B cell (primary cell): ENCODE data around the gene RAB5A. TPM values are rescaled to one million over a fixed set of nuclear protein-coding genes. Genes with fewer than 3 reads are reported as not detected.
A peak's percentile ranks its signal among the peaks of the same experiment; 100 is the strongest.

Experiments used
- ATAC-seq: fragments of 200-7000 bp; cut with Tn5 transposase; one replicate; pipeline ENCODE4 v1.10.0; 2021; ENCODE audit warnings: low read depth, mild to moderate bottlenecking, moderate number of reproducible peaks, moderate library complexity
- CTCF ChIA-PET: fragments of 350-600 bp; sonication (Branson Sonifier 250); formaldehyde crosslinking; loops from one replicate; lab custom pipeline; 2021; ENCODE audit warnings: antibody characterized with exemption, inconsistent platforms; lab: Charles Lee
- POLR2A ChIA-PET: fragments of 350-600 bp; sonication (Branson Sonifier 250); formaldehyde crosslinking; loops from one replicate; lab custom pipeline; 2021; ENCODE audit warnings: antibody characterized with exemption; lab: Charles Lee
- DNase-seq: peaks from one replicate; pipeline ENCODE4 v3.0.0; 2013
- H2AFZ ChIP-seq: 2 replicates; pipeline ENCODE4 v1.6.1; 2012; ENCODE audit warnings: mild to moderate bottlenecking, low read depth, low read length; ENCODE audit not compliant: insufficient read depth, poor library complexity, severe bottlenecking
- H3K27ac ChIP-seq, 2 donors: 1 replicate in 1 of 2; 2 replicates in 1 of 2; pipeline ENCODE4 v1.5.1; 2012 to 2013; ENCODE audit warnings: low read length in 2 of 2, mild to moderate bottlenecking in 2 of 2, moderate library complexity in 1 of 2
- H3K27me3 ChIP-seq, 4 experiments: fragments of 200-600 bp in 1 of 4; sonication (generic) in 1 of 4; replicated peaks in 1 of 4; 1 replicate in 2 of 4; 2 replicates in 2 of 4; pipeline versions ENCODE4 v1.6.1 to v1.7.0; 2013 to 2016; ENCODE audit warnings: low read length in 3 of 4, mild to moderate bottlenecking in 2 of 4, mixed read lengths in 1 of 4, moderate library complexity in 1 of 4; ENCODE audit not compliant: insufficient read depth in 4 of 4, control insufficient read depth in 3 of 4; ENCODE audit errors: control extremely low read depth in 1 of 4
- H3K36me3 ChIP-seq, 2 experiments: replicated peaks in 1 of 2; 1 replicate in 1 of 2; 2 replicates in 1 of 2; pipeline versions ENCODE4 v1.6.1 to v1.7.1; 2013; ENCODE audit warnings: low read length in 1 of 2; ENCODE audit not compliant: insufficient read depth in 2 of 2, control insufficient read depth in 1 of 2; ENCODE audit errors: control extremely low read depth in 1 of 2, extremely low read depth in 1 of 2
- H3K4me1 ChIP-seq, 2 donors: fragments of 200-600 bp in 1 of 2; sonication (generic) in 1 of 2; 1 replicate in 1 of 2; 2 replicates in 1 of 2; pipeline versions ENCODE4 v1.5.1 to v1.6.1; 2013 to 2017; ENCODE audit warnings: low read length in 2 of 2; ENCODE audit not compliant: control insufficient read depth in 2 of 2, insufficient read depth in 2 of 2
- H3K4me2 ChIP-seq: replicated peaks from 2 replicates; pipeline ENCODE3; 2012; ENCODE audit warnings: mild to moderate bottlenecking, low read depth, low read length; ENCODE audit not compliant: poor library complexity, severe bottlenecking
- H3K4me3 ChIP-seq, 5 experiments: fragments of 200-600 bp in 1 of 5; sonication (generic) in 1 of 5; 1 replicate in 3 of 5; 2 replicates in 2 of 5; pipeline versions ENCODE4 v1.5.1 to v1.7.0; 2011 to 2016; ENCODE audit warnings: low read length in 4 of 5, mild to moderate bottlenecking in 4 of 5, low read depth in 2 of 5, control low read depth in 1 of 5, moderate library complexity in 1 of 5; ENCODE audit not compliant: insufficient read depth in 1 of 5; ENCODE audit errors: control extremely low read depth in 1 of 5, extremely low read depth in 1 of 5
- H3K79me2 ChIP-seq: fragments of 200-600 bp; sonication (generic); one replicate; pipeline ENCODE4 v1.6.0; 2016; ENCODE audit warnings: low read length; ENCODE audit not compliant: control insufficient read depth, insufficient read depth
- H3K9ac ChIP-seq: fragments of 200-600 bp; sonication (generic); 2 replicates; pipeline ENCODE4 v1.6.1; 2017; ENCODE audit warnings: mild to moderate bottlenecking, low read length, moderate library complexity
- H3K9me3 ChIP-seq, 3 donors: one replicate each; pipeline versions ENCODE4 v1.6.1 to v1.7.1; 2013; ENCODE audit warnings: low read length in 2 of 3; ENCODE audit not compliant: control insufficient read depth in 2 of 3, insufficient read depth in 1 of 3; ENCODE audit errors: control extremely low read depth in 1 of 3
- H4K20me1 ChIP-seq: 2 replicates; pipeline ENCODE4 v1.6.0; 2012; ENCODE audit warnings: mild to moderate bottlenecking, low read length; ENCODE audit not compliant: insufficient read depth, control insufficient read depth, poor library complexity, severe bottlenecking
- H3K27ac Mint-ChIP-seq: one replicate; pipeline ENCODE4 v1.8.0; 2021; ENCODE audit warnings: mixed read lengths
- H3K27me3 Mint-ChIP-seq: one replicate; pipeline ENCODE4 v1.8.0; 2021; ENCODE audit warnings: mixed read lengths
- H3K4me1 Mint-ChIP-seq: one replicate; pipeline ENCODE4 v1.8.0; 2021; ENCODE audit warnings: mixed read lengths
- H3K4me3 Mint-ChIP-seq: one replicate; pipeline ENCODE4 v1.8.0; 2021; ENCODE audit warnings: mixed read lengths
- H3K9me3 Mint-ChIP-seq: one replicate; pipeline ENCODE4 v1.8.0; 2022; ENCODE audit warnings: mixed read lengths; ENCODE audit not compliant: insufficient read depth
- EZH2 ChIP-seq: IDR thresholded peaks from 2 replicates; pipeline ENCODE4 v1.6.1; 2012; ENCODE audit warnings: borderline replicate concordance, low read depth, mild to moderate bottlenecking, moderate library complexity, low read length; ENCODE audit not compliant: insufficient read depth, poor library complexity, severe bottlenecking
- WGBS: methylation state at CpG from one replicate; pipeline ENCODE4 v1.1.5; 2013; ENCODE audit warnings: missing lambda C conversion rate; ENCODE audit not compliant: insufficient coverage; 5-methylcytosine and 5-hydroxymethylcytosine counted together
- intact Hi-C: fragments of 100-400 bp; cut with micrococcal nuclease; formaldehyde crosslinking; loops from one replicate; pipeline ENCODE4 v1.10.0; 2022
- polyA plus RNA-seq: library from polyadenylated mRNA; depleted of rRNA; stranded (reverse); fragments of >200 nt; gene quantifications from 2 replicates; pipeline ENCODE4 v1.2.3, GENCODE V29; 2012
- total RNA-seq, 2 donors: library from RNA; stranded (reverse); fragments of 120-200 nt in 1 of 2; gene quantifications; 1 replicate in 1 of 2; 2 replicates in 1 of 2; pipeline versions ENCODE4 v1.2.3 to v1.2.4, GENCODE V29; 2013 to 2022
- TF ChIP-seq, protein P1 (sequence below): fragments of 200-600 bp; IDR thresholded peaks from one replicate; pipeline ENCODE4 v1.8.0; 2022; ENCODE audit warnings: antibody characterized with exemption, mild to moderate bottlenecking

RAB5A gene
- total and polyA plus RNA-seq, 2 donors (not counting 1 experiment from before 2014, with no cell fraction given) = 21.7 to 59.4 TPM

DNA sequence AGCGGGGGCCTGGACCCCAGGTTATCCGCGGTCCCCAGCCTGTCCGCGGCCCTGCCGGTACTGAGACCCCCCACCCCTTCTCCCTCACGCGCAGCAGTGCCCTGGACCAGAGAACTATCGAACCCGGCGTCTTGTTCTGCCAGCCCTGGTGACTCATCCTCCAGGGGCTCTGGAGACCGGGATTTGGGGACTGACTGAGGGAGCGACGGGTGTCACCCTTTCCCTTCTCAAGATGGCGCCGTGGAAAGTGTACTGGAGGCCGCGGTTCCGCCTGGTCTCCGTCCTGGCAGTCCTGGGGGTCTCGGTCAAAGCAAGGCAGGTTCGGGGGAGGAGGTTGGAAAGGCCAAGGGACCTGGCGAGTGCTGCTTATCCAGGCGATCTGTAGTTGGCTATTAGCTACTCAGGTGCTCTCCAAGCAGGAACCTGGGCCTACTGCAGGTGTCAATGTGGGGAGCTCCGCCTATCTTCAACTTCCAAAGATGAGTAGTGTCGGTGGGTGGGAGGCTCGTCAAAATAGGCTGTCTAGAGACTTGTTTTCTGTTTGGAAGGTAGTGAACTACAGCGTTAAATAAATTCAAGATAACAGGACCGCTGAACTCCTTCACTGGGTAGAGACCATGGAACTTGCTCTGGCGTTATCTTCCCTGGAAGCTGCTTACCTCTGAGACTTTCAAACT, 790 bp downstream of the RAB5A start:
- ATAC-seq = no peak
- Mint-ChIP-seq H3K4me3 (peak overlapping the region; percentile 93), H3K9me3 (no peaks in the 10 kb centered on the region), H3K4me1 (peaks cover 49% of the 10 kb centered on the region), H3K27ac (peak overlapping the region; percentile 97), H3K27me3 (no peaks in the 10 kb centered on the region)
- TF ChIP-seq EZH2 = no peak
- TF ChIP-seq, protein P1, sequence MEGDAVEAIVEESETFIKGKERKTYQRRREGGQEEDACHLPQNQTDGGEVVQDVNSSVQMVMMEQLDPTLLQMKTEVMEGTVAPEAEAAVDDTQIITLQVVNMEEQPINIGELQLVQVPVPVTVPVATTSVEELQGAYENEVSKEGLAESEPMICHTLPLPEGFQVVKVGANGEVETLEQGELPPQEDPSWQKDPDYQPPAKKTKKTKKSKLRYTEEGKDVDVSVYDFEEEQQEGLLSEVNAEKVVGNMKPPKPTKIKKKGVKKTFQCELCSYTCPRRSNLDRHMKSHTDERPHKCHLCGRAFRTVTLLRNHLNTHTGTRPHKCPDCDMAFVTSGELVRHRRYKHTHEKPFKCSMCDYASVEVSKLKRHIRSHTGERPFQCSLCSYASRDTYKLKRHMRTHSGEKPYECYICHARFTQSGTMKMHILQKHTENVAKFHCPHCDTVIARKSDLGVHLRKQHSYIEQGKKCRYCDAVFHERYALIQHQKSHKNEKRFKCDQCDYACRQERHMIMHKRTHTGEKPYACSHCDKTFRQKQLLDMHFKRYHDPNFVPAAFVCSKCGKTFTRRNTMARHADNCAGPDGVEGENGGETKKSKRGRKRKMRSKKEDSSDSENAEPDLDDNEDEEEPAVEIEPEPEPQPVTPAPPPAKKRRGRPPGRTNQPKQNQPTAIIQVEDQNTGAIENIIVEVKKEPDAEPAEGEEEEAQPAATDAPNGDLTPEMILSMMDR = no peak
- H3K9ac ChIP-seq = peak overlapping the region; percentile 93
- peak overlapping the region; percentile 95 for H2AFZ ChIP-seq
- H3K4me1 ChIP-seq = peaks cover 18 to 22% of the 10 kb centered on the region in 2 donors
- CTCF ChIA-PET = interaction anchor here (0.8 to 1.0 kb wide), 2 partner anchors 16 to 95 kb away, joined by 3 read pairs; no protein-coding TSS in a partner anchor
- H3K4me3 ChIP-seq = peak overlapping the region; percentile 71 to 95 (median 87)
- H3K4me2 ChIP-seq = peak overlapping the region; percentile 77
- H3K27ac ChIP-seq = peak overlapping the region; percentile 96 to 98
- intact Hi-C loops = loop anchor here (1.0 to 10.0 kb wide), 6 partner anchors 92 to 1523 kb away; partner anchors contain the start of genes SATB1 and SGO1
- peaks cover 2 to 18% of the 10 kb centered on the region in 2 experiments for H3K36me3 ChIP-seq
- DNase-seq = peak; percentile 71
- peaks cover 0 to 4% (median 0%) of the 10 kb centered on the region in 3 donors for H3K9me3 ChIP-seq
- POLR2A ChIA-PET = interaction anchor here (1.8 kb wide), 1 partner anchor 93 kb away, joined by 7 read pairs; the partner anchor contains the start of gene KAT2B
- peaks cover 12% of the 10 kb centered on the region for H4K20me1 ChIP-seq
- 1% methylated on average over 23 of the region's 30 CpGs for WGBS
- peaks cover 76% of the 10 kb centered on the region for H3K79me2 ChIP-seq
- H3K27me3 ChIP-seq = no peaks in the 10 kb centered on the region

DNA sequence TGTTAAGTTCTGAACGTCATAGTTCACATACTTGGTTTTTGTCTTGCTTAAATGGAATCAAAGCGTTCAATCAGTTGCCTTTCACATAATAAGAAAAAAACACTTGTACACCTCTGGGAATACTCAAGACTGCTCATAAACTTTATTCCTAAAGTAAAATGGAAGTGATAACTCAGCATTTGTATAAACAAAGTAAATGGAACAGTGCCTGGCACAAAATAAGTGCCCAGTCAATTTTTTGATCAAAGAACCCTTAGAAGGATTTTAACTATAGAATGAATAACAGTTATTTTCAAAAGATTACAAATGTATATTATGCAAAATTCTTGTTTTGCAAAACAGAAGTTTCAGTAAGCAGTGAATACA, 1.3 kb downstream of the RAB5A start:
- ChIA-PET POLR2A (interaction anchor here (1.8 kb wide), 1 partner anchor 92 kb away, joined by 7 read pairs; the partner anchor contains the start of gene KAT2B), CTCF (interaction anchor here (0.8 to 1.0 kb wide), 2 partner anchors 16 to 95 kb away, joined by 3 read pairs; no protein-coding TSS in a partner anchor)
- Histone ChIP-seq H3K27me3 (no peaks in the 10 kb centered on the region), H3K4me3 (peak overlapping the region; percentile 71 to 95 (median 87)), H3K9ac (peak overlapping the region; percentile 93), H3K4me2 (peak overlapping the region; percentile 77), H4K20me1 (peaks cover 17% of the 10 kb centered on the region), H3K79me2 (peaks cover 82% of the 10 kb centered on the region), H3K27ac (peak overlapping the region; percentile 96 to 98), H3K4me1 (peaks cover 18 to 22% of the 10 kb centered on the region in 2 donors), H2AFZ (peak overlapping the region; percentile 95), H3K36me3 (peaks cover 3 to 23% of the 10 kb centered on the region in 2 experiments), H3K9me3 (peaks cover 0 to 4% (median 0%) of the 10 kb centered on the region in 3 donors)
- DNase-seq (no peak), ATAC-seq (no peak)
- no peaks in the 10 kb centered on the region for H3K9me3 Mint-ChIP-seq
- TF ChIP-seq EZH2 = no peak
- TF ChIP-seq, protein P1 = no peak
- peak overlapping the region; percentile 97 for H3K27ac Mint-ChIP-seq
- H3K4me1 Mint-ChIP-seq = peaks cover 49% of the 10 kb centered on the region
- H3K4me3 Mint-ChIP-seq = peak overlapping the region; percentile 93
- intact Hi-C loops = loop anchor here (5.0 to 10.0 kb wide), 3 partner anchors 601 to 1523 kb away; partner anchors contain the start of gene SATB1
- no CpG with 5 or more reads among the region's 2 CpGs for WGBS
- H3K27me3 Mint-ChIP-seq = no peaks in the 10 kb centered on the region
